ENCODE measurements around the gene PMAIP1. TPM values are rescaled to one million over a fixed set of nuclear protein-coding genes. Genes with fewer than 3 reads are reported as not detected.

PMAIP1 gene
- total RNA-seq, 2 donors from 2014 or later = 0.22 to 0.75 TPM

GRCh38 chr18:59861963-59862819 lies 37.6 kb upstream of the PMAIP1 start:
- Histone ChIP-seq H3K4me3 (no peak overlapping the region), H3K27me3 (no peaks in the 10 kb centered on the region), H3K9me3 (no peaks in the 10 kb centered on the region), H3K4me1 (no peaks in the 10 kb centered on the region), H3K36me3 (no peaks in the 10 kb centered on the region), H3K27ac (no peak overlapping the region)
- DNase-seq (ENCODE audit: low spot score) = no peak
- TF ChIP-seq, protein P1, sequence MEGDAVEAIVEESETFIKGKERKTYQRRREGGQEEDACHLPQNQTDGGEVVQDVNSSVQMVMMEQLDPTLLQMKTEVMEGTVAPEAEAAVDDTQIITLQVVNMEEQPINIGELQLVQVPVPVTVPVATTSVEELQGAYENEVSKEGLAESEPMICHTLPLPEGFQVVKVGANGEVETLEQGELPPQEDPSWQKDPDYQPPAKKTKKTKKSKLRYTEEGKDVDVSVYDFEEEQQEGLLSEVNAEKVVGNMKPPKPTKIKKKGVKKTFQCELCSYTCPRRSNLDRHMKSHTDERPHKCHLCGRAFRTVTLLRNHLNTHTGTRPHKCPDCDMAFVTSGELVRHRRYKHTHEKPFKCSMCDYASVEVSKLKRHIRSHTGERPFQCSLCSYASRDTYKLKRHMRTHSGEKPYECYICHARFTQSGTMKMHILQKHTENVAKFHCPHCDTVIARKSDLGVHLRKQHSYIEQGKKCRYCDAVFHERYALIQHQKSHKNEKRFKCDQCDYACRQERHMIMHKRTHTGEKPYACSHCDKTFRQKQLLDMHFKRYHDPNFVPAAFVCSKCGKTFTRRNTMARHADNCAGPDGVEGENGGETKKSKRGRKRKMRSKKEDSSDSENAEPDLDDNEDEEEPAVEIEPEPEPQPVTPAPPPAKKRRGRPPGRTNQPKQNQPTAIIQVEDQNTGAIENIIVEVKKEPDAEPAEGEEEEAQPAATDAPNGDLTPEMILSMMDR (IDR thresholded peaks at IDR 0.05) = no peak

- no peaks in the 10 kb centered on the region for H3K36me3 ChIP-seq
- no peaks in the 10 kb centered on the region for H3K9me3 ChIP-seq
- no peaks in the 10 kb centered on the region for H3K4me1 ChIP-seq
- no peaks in the 10 kb centered on the region for H3K27me3 ChIP-seq
- no peak for DNase-seq (ENCODE audit: low spot score)
- TF ChIP-seq, protein P1 (IDR thresholded peaks at IDR 0.05) = no peak
- no peak overlapping the region for H3K4me3 ChIP-seq
- no peak overlapping the region for H3K27ac ChIP-seq
These were observed 34.4 kb upstream of the PMAIP1 start for GRCh38 chr18:59865241-59865986.

- H3K4me3 ChIP-seq = no peak overlapping the region
- H3K27ac ChIP-seq = no peak overlapping the region
- no peaks in the 10 kb centered on the region for H3K27me3 ChIP-seq
- no peaks in the 10 kb centered on the region for H3K4me1 ChIP-seq
- H3K9me3 ChIP-seq = no peaks in the 10 kb centered on the region
- TF ChIP-seq, protein P1 (IDR thresholded peaks at IDR 0.05) = no peak
- no peak for DNase-seq (ENCODE audit: low spot score)
- no peaks in the 10 kb centered on the region for H3K36me3 ChIP-seq
These were observed 33.1 kb upstream of the PMAIP1 start for GRCh38 chr18:59866551-59867269.

GRCh38 chr18:59867337-59868104 lies 32.3 kb upstream of the PMAIP1 start:
- TF ChIP-seq, protein P1 (IDR thresholded peaks at IDR 0.05) = no peak
- H3K9me3 ChIP-seq = no peaks in the 10 kb centered on the region
- no peaks in the 10 kb centered on the region for H3K27me3 ChIP-seq
- no peak overlapping the region for H3K27ac ChIP-seq
- DNase-seq (ENCODE audit: low spot score) = no peak
- peaks cover 0 to 2% of the 10 kb centered on the region in 2 donors for H3K4me1 ChIP-seq
- H3K4me3 ChIP-seq = no peak overlapping the region
- H3K36me3 ChIP-seq = no peaks in the 10 kb centered on the region

GRCh38 chr18:59870623-59871130 lies 29.1 kb upstream of the PMAIP1 start:
- Histone ChIP-seq H3K27me3 (no peaks in the 10 kb centered on the region), H3K27ac (no peak overlapping the region), H3K4me1 (peaks cover 0 to 5% of the 10 kb centered on the region in 2 donors), H3K36me3 (no peaks in the 10 kb centered on the region), H3K4me3 (no peak overlapping the region), H3K9me3 (no peaks in the 10 kb centered on the region)
- TF ChIP-seq, protein P1 (IDR thresholded peaks at IDR 0.05) = no peak
- no peak for DNase-seq (ENCODE audit: low spot score)

Measured in right atrium auricular region (tissue), 2 donors.